K562 (cell line): ENCODE data around the gene FGGY. TPM values are rescaled to one million over a fixed set of nuclear protein-coding genes. Genes with fewer than 3 reads are reported as not detected.

Experiments used
- BHLHE40 ChIP-seq: IDR thresholded peaks from 2 replicates; pipeline ENCODE4 v1.6.1; 2011; ENCODE audit warnings: low read length, improper control_type of control experiment
- C11orf30 ChIP-seq: fragments of 450-650 bp; IDR thresholded peaks from 2 replicates; pipeline ENCODE4 v1.6.1; 2016; ENCODE audit warnings: low read depth, mild to moderate bottlenecking
- CXXC5 ChIP-seq: fragments of 250-450 bp; sonication (Bioruptor Pico); IDR thresholded peaks from 2 replicates; pipeline ENCODE4 v1.8.0; 2022; ENCODE audit warnings: inconsistent platforms, mild to moderate bottlenecking, moderate library complexity
- DPF2 ChIP-seq: fragments of 450-650 bp; IDR thresholded peaks from 2 replicates; pipeline ENCODE4 v1.6.1; 2016
- ESRRA ChIP-seq: fragments of 450-650 bp; IDR thresholded peaks from 2 replicates; pipeline ENCODE4 v1.6.1; 2014; ENCODE audit warnings: low read depth, mild to moderate bottlenecking, moderate library complexity, borderline replicate concordance
- FOXJ2 ChIP-seq: fragments of 200-800 bp; sonication (Bioruptor generic); IDR thresholded peaks from 2 replicates; pipeline ENCODE4 v1.6.1; 2016; ENCODE audit warnings: missing genetic modification characterization, missing compliant biosample characterization
- GABPB2 ChIP-seq: fragments of 250-450 bp; sonication (Bioruptor Pico); conservative IDR thresholded peaks from 2 replicates; pipeline ENCODE4 v1.5.1; 2021; ENCODE audit warnings: mild to moderate bottlenecking
- GTF2F1 ChIP-seq: IDR thresholded peaks from 2 replicates; pipeline ENCODE4 v1.6.1; 2011; ENCODE audit warnings: low read depth, low read length, improper control_type of control experiment
- IFI16 ChIP-seq: fragments of 250-450 bp; sonication (Bioruptor Pico); IDR thresholded peaks from 2 replicates; pipeline ENCODE4 v2.1.2; 2022; ENCODE audit warnings: mild to moderate bottlenecking, inconsistent platforms
- NCOA1 ChIP-seq: fragments of 450-650 bp; IDR thresholded peaks from 2 replicates; pipeline ENCODE4 v1.6.1; 2016; ENCODE audit warnings: low read depth
- NCOA2 ChIP-seq, 2 experiments: fragments of 450-650 bp; IDR thresholded peaks; 2 replicates each; pipeline ENCODE4 v1.6.1; 2018; ENCODE audit warnings: mild to moderate bottlenecking in 2 of 2, moderate library complexity in 1 of 2; ENCODE audit not compliant: partially characterized antibody in 2 of 2
- NCOR1 ChIP-seq: fragments of 450-650 bp; IDR thresholded peaks from 2 replicates; pipeline ENCODE4 v1.6.1; 2016; ENCODE audit warnings: mild to moderate bottlenecking, moderate library complexity
- RBM15 ChIP-seq: fragments of 200-400 bp; formaldehyde crosslinking; IDR thresholded peaks from 2 replicates; pipeline ENCODE4 v1.6.1; 2018; ENCODE audit warnings: mild to moderate bottlenecking, low read length, moderate library complexity; ENCODE audit not compliant: insufficient read depth
- RCOR1 ChIP-seq, 2 experiments: IDR thresholded peaks; 2 replicates each; pipeline ENCODE4 v1.6.1; 2012; ENCODE audit warnings: low read depth in 2 of 2, low read length in 2 of 2, borderline replicate concordance in 1 of 2, improper control_type of control experiment in 1 of 2
- TCFL5 ChIP-seq: fragments of 250-450 bp; sonication (Bioruptor Pico); conservative IDR thresholded peaks from 2 replicates; pipeline ENCODE4 v1.6.1; 2021; ENCODE audit warnings: mild to moderate bottlenecking, moderate library complexity, matching md5 sums
- ZNF384 ChIP-seq: IDR thresholded peaks from 2 replicates; pipeline ENCODE4 v1.6.1; 2012; ENCODE audit warnings: low read depth, low read length, improper control_type of control experiment
- polyA plus RNA-seq, 8 experiments: library from polyadenylated mRNA; depleted of rRNA in 4 of 8; stranded (reverse) in 5 of 8; unstranded in 3 of 8; fragments of >200 nt; fragmentation: Nextera tagmentation in 2 of 8; fragmentation: Illumina TruSeq in 1 of 8; extraction: Ambion mirVana in 2 of 8; extraction: Trizol in 1 of 8; gene quantifications; 2 replicates each; pipeline versions ENCODE4 v1.2.1 to v1.2.3, GENCODE V29; 2011 to 2014; ENCODE audit warnings: inconsistent platforms in 1 of 8, missing spikeins in 1 of 8
- total RNA-seq, 7 experiments: library from RNA; depleted of rRNA in 6 of 7; stranded (reverse); fragments of >200 nt in 6 of 7; fragmentation: Illumina TruSeq in 2 of 7; extraction: Trizol in 2 of 7; gene quantifications; 2 replicates each; pipeline versions ENCODE4 v1.2.1 to v1.2.3, GENCODE V29; 2011 to 2021; ENCODE audit warnings: low replicate concordance in 1 of 7
- TF ChIP-seq, protein P1 (sequence below): conservative IDR thresholded peaks from 2 replicates; pipeline ENCODE4 v1.6.1; 2011; ENCODE audit warnings: low read depth, mild to moderate bottlenecking, low read length; ENCODE audit not compliant: control insufficient read depth
- TF ChIP-seq, protein P2 (sequence below): fragments of 450-650 bp; IDR thresholded peaks from 2 replicates; pipeline ENCODE4 v1.6.1; 2016; ENCODE audit warnings: mild to moderate bottlenecking
- TF ChIP-seq, protein P3 (sequence below): fragments of 250-450 bp; sonication (Bioruptor Pico); IDR thresholded peaks from 2 replicates; pipeline ENCODE4 v1.8.0; 2021; ENCODE audit warnings: mild to moderate bottlenecking, moderate library complexity

FGGY gene
- total and polyA plus RNA-seq, 9 of the 15 experiments (the other 6 are each of a cell fraction or from before 2014, with no cell fraction given): 9.7 to 19.2 (median 12.6) TPM

DNA sequence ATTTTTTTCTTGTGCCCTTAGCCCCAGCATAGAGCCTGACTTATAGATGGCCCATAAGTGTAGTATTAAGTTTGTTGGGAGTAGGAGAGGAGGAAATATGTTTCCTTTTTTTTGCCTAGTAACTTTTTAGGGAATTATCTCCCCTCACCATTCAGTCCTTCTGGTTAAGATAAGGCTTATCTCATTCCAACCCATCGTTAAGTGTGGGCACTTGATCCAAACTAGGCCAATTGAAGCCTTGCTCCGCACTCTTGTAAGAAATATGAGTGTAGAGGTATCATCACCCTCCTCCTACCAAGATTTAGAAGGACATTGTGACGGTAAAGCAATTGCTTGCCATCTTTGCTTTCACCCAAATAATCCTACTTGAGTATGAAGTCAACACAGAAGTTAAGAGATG, 8.8 kb upstream of the FGGY start (continued):
- TF ChIP-seq NCOA1: peak; percentile 64
- TF ChIP-seq GTF2F1: no peak
- TF ChIP-seq IFI16 (CRISPR knock-in tag): no peak
- TF ChIP-seq, protein P1, sequence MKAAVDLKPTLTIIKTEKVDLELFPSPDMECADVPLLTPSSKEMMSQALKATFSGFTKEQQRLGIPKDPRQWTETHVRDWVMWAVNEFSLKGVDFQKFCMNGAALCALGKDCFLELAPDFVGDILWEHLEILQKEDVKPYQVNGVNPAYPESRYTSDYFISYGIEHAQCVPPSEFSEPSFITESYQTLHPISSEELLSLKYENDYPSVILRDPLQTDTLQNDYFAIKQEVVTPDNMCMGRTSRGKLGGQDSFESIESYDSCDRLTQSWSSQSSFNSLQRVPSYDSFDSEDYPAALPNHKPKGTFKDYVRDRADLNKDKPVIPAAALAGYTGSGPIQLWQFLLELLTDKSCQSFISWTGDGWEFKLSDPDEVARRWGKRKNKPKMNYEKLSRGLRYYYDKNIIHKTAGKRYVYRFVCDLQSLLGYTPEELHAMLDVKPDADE: no peak
- TF ChIP-seq ESRRA: peak; percentile 61; the same call in 1 of the 2 replicates
- no peak for TF ChIP-seq RBM15
- peak; percentile 86 for TF ChIP-seq FOXJ2
- TF ChIP-seq, protein P2, sequence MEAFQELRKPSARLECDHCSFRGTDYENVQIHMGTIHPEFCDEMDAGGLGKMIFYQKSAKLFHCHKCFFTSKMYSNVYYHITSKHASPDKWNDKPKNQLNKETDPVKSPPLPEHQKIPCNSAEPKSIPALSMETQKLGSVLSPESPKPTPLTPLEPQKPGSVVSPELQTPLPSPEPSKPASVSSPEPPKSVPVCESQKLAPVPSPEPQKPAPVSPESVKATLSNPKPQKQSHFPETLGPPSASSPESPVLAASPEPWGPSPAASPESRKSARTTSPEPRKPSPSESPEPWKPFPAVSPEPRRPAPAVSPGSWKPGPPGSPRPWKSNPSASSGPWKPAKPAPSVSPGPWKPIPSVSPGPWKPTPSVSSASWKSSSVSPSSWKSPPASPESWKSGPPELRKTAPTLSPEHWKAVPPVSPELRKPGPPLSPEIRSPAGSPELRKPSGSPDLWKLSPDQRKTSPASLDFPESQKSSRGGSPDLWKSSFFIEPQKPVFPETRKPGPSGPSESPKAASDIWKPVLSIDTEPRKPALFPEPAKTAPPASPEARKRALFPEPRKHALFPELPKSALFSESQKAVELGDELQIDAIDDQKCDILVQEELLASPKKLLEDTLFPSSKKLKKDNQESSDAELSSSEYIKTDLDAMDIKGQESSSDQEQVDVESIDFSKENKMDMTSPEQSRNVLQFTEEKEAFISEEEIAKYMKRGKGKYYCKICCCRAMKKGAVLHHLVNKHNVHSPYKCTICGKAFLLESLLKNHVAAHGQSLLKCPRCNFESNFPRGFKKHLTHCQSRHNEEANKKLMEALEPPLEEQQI: peak; percentile 66; the same call in 1 of the 2 replicates
- peak; percentile 81 for TF ChIP-seq CXXC5 (CRISPR knock-in tag)
- TF ChIP-seq NCOR1: peak; percentile 85
- TF ChIP-seq ZNF384: peak; percentile 29; the same call in 1 of the 2 replicates
- TF ChIP-seq, protein P3, sequence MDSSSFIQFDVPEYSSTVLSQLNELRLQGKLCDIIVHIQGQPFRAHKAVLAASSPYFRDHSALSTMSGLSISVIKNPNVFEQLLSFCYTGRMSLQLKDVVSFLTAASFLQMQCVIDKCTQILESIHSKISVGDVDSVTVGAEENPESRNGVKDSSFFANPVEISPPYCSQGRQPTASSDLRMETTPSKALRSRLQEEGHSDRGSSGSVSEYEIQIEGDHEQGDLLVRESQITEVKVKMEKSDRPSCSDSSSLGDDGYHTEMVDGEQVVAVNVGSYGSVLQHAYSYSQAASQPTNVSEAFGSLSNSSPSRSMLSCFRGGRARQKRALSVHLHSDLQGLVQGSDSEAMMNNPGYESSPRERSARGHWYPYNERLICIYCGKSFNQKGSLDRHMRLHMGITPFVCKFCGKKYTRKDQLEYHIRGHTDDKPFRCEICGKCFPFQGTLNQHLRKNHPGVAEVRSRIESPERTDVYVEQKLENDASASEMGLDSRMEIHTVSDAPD (CRISPR knock-in tag): no peak
- TF ChIP-seq GABPB2 (CRISPR knock-in tag): no peak
- TF ChIP-seq TCFL5 (CRISPR knock-in tag): no peak
- no peak for TF ChIP-seq NCOA2 (IDR thresholded peaks at IDR 0.05; ENCODE audit: partially characterized antibody in 2 of 2)
- TF ChIP-seq DPF2: peak; percentile 82
- TF ChIP-seq RCOR1 (IDR thresholded peaks at IDR 0.05; ENCODE audit: borderline replicate concordance in 1 of 2, low read depth in 2 of 2, low read length in 2 of 2): peak in 1 of 2 experiments; percentile 97; a peak in 2 of 4 replicates
- TF ChIP-seq C11orf30: no peak
- TF ChIP-seq BHLHE40: peak; percentile 44; the same call in 1 of the 2 replicates
